Germinal center (tissue), 1 donor: ENCODE results near the gene PIK3R6.
A peak's percentile ranks its signal among the peaks of the same experiment; 100 is the strongest.

Source experiments
- DNase-seq: peaks from one replicate; pipeline ENCODE4 v3.0.0; 2012; ENCODE audit warnings: mixed read lengths, low spot score

Gene PIK3R6

DNA sequence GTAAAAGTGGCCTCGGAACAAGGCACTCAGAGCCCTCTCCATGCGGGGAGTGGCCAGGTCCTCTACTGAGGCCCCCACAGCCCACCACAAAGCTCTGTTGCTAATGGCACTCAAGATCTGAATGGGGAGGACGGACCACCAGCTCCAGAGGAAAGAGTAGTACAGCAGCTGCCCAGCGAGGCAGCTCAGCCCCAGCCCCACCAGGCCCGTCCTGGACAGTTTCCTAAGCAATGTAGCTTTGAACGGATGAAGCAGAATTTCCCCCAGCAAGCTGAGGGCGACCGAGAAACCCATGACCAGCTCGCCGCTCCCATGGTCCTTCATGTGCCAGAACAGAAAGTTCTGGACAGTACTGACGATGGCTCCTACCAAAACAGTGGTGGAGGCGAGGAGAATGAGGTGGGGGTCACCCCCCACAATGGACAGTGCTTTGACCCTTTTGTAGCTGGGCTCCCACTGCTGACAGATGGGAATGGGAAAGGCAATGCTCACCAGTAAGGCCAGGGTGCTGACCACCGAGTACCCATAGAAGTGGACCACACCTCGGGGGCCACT, 69.8 kb downstream of the PIK3R6 start:
- no peak for DNase-seq

DNA sequence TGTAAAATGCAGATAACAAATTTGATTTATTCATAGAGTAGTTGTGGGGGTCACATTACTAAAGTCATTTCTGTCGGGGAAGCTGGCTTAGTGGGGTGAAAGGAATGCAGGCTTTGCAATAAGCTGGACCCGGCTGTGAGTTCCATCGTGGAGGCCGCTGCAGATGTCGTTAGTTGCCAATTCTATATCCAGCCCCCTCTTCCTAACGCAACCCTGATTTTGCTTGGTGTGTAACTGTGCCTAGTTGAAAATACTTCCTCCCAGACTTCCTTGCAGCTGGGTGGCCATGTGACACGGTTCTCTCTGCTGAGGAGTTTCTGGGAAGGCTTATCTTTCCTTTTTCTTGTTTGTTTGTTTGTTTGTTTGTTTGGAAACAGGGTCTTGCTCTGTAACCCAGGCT, 72.8 kb downstream of the PIK3R6 start:
- DNase-seq, result no peak

DNA sequence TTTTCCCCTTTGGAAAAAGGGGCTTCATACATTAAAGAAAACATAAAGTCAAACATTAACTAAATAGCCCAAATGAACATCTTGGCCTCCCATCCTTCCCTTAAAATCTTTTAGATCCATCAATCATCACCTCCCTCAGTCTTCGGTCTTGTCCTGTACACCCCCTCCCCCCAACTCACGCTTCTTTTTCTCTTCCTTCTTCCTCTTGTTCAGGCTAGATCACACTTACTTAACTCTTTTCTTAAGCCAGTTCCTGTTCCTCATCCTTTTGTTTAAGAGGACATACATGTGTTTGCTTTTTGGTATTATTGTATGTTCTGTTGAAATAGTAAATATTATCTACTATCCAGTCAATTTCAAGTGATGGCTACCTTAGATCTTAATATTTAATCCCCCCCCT, 73.8 kb downstream of the PIK3R6 start:
- no peak for DNase-seq

DNA sequence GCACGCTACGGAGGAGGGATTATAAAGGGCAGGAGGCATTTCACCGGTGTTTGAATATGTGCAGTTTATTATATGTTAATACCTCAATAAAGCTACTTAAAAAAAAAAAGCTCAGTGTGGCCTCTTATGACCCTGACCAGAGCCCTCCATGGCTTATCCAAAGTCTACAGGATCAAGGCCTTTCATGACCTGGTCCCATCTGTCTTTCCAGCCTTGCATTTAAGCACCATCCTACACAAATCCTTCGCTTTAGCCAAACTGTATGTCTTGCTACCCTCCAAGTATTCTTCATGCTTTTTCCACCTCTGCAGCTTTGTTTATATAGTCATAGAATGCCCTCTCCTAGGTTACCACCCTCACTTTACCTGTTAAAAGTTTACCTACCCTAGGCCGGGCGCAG, 74.8 kb downstream of the PIK3R6 start:
- DNase-seq, result no peak

DNA sequence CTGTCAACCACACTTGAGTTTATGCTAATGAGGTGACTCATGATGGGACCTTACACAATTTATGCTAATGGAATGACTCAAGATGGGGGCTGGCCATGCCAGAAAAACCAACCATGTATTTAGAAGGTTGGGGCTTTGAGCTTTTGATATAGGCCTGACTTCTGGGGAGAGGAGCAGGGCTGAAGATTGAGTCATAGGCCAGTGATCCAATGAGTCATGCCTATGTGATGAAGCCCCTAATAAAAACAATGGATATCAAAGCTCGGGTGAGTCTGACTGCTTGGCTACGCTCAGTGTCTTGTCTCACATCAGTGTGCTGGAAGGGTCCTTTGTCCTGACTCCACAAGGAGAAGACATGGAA, 75.6 kb downstream of the PIK3R6 start:
- no peak for DNase-seq

DNA sequence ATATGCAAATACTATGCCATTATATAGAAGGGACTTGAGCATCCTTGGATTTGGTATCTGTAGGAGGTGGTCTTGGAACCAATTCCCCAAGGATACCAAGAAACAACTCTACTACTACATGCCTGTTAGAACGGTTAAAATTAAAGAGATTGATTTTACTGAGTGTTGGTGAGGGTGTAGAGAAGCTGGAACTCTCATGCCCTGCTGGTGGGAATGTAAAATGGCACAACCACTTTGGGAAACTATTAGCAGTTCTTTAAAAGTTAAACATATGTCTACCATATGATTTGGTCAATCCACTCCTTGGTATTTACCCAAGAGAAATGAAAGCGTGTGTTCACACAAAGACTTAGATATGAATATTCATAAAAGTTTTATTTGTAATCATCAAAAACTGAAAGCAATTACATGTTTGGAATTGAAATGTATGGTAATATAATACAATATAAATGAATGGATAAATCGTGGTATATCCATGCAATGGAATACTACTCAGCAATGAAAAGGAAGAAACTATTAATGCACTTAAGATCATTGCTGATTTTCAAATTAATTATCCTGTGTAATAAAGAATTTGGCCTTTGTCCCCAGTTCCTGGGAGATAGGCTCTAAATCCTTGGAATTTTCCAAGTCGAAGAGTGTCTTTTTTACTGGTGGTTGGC, 76.1 kb downstream of the PIK3R6 start:
- DNase-seq, result no peak

DNA sequence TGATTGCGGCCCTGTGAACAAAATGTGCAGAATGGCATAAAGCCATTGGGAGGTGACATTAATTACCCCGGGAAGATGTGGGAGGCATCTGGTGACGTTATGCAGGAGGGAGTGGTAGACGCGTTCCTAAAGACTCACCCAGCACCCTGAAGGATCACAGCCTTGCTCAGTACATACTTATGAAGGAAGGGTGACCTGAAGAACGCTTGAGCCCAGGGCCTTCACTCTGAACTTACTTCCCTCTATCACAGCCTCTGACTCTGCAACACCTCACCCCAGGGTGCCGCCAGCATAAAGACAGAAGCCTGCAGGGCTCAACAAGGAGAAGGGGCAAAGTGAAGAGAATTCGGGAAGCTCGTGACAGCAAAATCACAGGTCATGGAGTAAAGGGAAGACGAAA, 77.7 kb downstream of the PIK3R6 start:
- DNase-seq, result no peak

DNA sequence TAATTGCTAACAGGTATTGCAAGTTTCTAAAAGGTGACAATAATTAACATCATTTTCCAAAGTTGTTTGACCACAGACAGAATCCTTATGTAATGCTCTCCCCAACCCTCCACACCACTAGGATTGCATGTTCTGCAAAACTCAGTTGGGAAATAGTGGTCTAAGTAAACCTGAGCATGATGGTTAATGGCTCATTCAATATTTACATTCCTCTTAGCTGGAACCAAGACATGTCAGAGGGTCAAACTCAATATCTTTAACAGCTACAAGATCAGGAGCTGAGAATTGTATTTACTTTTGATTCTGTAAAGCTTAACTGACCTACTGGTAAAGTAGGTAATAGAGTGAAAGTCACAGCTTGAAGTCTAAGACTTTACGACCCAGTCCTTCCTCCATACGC, 78.5 kb downstream of the PIK3R6 start:
- DNase-seq, result no peak

DNA sequence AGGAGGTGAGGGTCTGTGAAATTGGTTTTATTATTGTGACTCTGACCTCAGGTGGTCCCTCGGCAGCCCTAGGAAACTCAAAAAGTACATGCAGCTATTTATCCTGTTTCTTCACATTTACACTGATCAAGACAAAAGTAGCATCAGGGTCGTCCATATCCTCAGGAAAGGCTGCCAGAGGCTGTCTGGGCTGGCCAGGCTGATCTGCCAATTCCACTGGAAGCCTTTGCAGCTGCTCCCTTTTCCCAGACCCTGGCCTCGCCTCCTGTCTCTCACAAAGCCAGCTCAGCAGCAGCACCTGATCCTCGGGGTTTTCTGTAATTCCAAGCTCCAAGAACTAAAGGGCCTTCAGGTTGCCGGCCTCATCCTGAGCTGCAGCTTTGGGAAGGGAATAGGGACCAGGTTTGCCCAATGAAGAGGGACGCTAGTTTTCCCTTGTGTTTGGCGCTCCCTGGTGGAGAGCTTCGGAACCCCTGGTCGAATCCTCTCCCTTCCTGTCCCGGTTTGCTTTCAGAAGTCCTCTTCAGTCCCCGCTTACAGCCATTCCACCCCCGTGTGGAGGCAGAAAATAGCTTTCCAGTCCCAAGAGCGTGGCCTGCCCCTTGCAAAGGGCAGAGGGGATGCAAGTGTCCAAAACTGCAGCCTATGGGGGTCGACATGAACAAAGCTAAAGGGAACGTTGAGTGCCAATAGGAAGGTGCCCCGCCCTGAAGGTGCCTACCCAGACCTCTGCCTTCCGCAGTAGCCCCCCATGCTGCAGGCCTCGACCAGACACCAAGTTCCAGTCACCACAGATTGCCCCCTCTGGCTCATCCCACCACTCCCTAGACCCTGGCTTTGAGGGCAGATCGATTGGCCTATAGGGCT, 81.7 kb downstream of the PIK3R6 start:
- peak; percentile 50 for DNase-seq

DNA sequence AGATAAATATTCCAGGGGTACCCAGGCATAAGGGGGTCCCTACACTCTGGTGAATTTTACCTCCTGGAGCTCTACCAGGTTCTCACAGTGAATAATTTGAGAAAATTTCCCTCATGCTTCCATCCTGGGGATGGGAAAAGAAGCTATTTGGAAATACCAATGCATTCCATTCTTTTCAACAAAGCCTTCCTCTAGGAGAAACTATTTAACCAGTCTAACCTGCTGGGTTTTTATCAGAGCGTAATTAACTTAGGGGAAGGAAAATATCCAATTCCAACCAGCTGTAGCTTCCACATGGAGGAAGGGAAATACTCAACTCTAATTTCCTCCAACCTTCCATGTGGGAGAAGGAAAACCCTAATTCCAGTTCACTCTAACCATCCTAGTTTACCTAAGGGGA, 85.3 kb downstream of the PIK3R6 start:
- DNase-seq, result no peak

DNA sequence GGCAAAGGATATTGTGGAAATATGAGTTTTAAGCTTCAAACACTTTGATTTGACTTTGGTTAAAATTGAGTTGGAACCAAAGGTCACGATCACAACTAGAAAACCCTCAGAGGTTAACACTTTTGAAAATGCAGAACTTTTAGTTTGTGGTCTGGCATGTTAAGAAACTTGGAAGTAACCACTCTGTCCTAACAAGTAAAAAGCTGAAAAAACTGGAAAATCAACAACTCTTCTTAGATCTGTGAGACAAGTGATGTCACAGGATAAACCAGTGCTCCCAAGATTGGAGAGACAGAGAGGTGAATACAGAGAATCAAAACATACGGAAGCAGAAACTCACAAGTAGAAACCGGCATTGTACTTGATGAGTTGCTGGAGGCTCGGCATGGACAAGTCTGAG, 85.7 kb downstream of the PIK3R6 start:
- DNase-seq, result no peak

DNA sequence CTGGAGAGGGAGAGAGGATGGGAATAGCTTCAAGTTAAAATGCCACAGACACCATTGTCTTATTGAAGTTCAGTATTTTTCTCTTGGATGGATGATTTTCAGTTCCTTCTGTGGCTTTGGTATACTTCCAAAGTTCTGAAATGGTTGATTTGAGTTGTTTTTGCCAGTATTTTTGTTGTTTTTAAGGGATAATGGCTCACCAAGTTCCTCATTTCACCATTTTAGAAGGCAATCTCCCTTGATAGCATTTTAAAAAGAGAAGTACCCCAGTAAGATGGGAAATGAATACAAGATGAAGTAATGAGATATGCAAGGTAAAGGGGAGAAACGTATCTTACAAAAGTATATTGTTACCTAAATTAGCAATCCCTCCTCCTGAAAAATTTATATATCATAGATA, 90.6 kb downstream of the PIK3R6 start:
- no peak for DNase-seq

DNA sequence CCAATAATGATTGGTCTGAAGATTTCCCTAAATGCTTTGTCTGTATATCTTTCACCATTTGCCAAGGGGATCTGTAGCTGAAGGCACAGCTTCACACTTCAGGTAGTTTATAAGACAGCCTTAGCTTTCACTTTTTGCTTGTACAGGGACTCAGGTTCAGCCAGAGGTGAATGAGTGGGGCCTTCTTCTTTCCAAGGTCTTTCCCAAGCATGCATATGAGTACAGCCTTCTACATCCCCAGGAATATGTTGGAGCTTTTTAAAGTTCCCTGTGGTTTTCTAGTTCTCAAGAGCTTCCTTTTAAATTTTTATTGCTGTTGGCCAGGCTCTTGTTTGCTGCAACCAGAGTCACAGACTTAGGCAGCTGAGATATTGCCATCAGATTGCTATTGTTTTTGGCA, 91.2 kb downstream of the PIK3R6 start:
- no peak for DNase-seq

DNA sequence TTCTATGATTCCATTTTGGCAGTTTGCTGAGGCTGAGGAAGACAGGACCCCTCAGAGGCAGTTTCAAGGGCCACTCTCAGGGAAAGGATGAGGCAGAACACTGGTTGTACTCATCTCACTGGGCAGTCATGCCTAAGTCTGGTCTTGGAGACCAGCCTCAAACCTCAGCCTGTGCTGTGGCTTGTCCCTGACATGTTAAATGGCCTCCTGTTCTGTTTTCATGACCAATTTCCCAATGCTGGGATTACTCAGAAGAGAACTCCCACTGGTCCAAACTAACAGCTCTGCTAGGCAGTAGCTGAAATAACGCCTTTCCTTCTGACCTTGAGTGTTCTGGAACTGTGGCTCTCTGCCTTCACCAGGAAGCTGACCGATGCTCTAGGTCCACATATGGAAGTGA, 100.7 kb downstream of the PIK3R6 start:
- DNase-seq, result no peak

DNA sequence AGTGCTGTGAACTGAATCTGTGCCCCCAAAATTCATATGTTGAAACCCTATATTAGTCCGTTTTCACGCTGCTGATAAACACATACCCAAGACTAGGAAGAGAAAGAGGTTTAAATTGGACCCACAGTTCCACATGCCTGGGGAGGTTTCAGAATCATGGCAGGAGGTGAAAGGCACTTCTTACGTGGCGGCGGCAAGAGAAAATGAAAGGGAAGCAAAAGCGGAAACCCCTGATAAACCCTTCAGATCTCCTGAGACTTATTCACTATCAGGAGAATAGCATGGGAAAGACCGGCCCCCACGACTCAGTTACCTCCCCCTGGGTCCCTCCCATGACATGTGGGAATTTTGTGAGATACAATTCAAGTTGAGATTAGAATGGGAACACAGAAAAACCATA, 105.5 kb downstream of the PIK3R6 start:
- DNase-seq, result no peak

DNA sequence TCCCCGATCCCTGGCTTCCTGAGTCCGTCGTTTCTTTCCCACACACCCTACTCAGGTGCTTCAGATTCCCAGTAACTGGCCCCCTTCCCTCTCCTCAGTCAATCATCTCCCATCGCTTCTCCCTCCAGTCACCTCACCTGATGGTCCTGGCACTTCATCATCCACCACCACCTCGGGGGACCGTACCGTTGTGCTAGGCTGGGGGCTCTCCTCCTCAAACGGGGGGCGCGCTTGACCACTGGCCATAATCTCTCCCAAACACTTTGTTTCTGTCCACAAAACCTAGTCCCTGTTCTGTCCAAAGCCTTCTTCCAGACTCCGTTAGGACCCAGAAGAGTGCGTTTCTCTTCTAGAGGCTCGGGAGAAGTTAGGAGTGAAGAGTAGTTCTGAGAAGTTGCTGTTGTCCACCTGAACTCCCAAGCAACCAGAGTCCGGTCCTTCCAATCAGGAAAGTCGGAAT, 109.3 kb downstream of the PIK3R6 start, which contains the start of gene SPDYE4:
Gene SPDYE4 (minus strand): TSS at position 410 of the 460 bp plus-strand sequence. CDS start 164 bp downstream, at position 246.
- no peak for DNase-seq

DNA sequence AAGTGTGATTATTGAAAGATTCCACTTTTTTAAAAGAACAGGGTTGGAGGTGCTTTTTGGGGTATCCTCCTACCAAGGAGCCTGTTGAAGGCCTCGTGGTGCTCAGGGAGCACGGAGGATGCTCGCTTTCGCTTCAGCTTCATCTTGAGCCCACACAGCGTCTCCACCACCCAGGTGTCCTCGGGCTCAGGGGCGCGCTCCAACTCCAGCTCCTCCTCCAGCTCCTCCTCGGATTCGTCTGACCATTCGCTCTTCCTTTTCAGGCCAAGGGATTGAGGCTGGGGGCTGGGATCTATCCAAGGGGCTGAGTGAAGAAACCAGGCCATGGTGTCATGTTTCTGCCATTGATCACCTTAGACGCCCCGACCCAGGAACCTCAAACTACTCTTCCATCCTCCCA, 110.3 kb downstream of the PIK3R6 start:
- no peak for DNase-seq

DNA sequence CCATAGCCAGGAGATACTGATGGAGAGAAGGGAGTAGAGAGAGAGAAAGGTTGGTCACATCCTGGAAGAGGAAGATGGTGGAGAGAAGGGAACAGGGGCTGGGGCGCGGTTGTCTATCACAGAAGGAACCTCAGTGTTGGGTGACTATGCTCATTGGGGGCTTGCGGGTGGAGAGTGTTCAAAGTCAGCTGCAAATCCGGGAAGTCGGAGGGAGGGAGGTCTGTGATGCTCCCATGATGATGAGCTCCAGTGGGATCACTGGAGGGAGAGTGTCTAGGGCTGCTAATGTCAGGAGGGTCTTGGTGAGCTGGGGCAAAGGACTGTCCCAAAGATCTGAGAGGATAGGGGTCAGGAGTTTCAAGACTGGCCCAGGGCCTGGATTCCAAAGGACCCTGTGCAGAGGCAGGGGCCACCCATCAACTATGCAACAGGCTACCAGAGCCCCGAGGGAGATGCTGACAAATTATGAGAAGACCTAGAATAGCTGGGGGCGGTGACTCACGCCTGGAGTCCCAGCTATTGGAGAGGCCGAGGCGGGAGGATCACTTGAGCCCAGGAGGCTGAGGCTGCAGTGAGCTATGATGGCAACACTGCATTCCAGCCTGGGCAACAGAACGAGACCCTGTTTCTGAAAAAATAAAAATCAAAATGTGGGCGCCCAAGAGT, 111.8 kb downstream of the PIK3R6 start:
- no peak for DNase-seq

DNA sequence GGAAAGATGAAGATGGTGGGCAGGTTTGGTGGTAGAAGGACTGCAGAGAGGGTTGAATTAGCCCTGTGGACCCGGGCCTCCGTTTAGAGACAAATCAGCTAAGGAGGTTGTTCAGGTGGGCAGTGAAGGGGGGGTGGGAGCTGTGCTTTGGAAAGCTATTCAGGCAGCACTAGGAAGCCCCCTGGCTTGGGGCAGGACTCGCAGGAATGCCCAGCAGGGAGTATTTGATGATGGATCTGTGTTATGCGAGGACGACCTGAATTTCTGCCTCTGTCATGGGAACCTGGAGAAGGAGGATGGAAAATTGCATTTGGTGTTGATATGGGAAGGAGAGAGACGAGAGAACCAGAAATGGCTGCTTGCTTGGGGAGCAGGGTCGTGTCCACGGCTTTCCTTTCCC, 112.6 kb downstream of the PIK3R6 start:
- no peak for DNase-seq

DNA sequence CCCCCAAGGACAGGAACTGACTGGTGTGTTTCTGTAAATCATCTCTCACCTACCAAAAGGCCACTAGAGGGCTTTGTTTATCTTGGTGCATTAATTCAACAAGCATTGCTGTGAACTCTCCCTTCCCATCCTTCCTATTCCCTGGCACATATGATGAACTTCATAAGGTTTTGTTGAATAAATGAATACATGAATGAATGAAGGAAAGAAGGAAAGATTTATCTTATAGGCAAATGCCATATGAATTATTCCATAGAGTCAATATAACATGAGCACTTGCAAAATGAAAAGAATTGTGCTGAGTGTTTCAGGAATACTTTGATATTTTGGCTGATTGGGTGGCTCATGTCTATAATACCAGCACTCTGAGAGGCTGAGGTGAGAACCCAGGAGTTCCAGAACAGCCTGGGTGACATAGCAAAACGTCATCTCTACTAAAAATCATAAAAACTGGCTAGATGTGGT, 113.5 kb downstream of the PIK3R6 start:
- DNase-seq, result no peak

DNA sequence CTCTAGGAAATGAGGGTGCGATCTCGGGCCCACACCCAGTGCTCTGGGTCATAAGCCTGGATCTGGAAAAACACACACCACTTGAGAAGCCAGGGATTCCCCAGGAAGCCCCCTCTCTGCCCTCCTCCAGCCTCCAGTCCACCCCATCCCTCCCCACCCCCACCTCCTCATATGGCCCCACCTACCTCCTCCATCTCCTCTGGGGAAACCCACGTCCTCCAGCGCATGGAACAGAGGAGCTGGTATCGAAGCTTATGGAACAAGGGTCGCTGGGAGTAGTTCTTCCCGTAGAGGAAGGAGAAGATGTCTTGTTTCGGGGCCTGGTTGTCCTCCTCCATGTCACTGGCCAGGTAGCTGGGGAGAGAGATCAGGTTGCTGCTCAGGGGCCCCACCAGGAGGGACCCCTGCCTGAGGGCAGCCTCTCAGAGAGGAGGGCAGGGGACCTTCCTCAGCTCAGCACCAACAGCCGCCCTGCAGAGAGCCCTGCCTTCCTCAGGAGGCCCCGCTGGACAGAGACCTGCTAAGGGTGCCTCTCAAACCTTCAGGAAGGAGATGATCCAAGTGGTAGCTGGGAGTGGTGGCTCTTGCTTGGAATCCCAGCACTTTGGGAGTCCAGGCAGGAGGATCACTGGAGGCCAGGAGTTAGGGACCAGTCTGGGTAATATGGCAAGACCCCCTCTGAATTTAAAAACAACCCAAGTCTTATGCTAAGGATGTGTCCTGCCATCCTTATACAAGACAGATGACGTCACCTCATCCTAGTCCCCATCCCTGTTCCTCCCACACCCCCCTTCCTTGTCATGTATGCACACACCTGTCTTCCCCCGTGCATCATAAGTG, 114.1 kb downstream of the PIK3R6 start:
- no peak for DNase-seq
